ENCODE measurements around the gene NDUFB10.

Gene NDUFB10

GRCh38 chr16:1942047-1942809 lies 17.1 kb upstream of the NDUFB10 start:
- no peaks in the 10 kb centered on the region for H3K27me3 ChIP-seq (replicated peaks in 2 of 5; ENCODE audit: control insufficient read depth in 4 of 5, insufficient read depth in 5 of 5, low read length in 4 of 5)
- ChIA-PET CTCF (interaction anchor here (0.9 to 2.6 kb wide), 2 partner anchors 13 to 18 kb away, joined by 3 to 9 read pairs; no protein-coding TSS in a partner anchor), POLR2A (interaction anchor here (1.2 to 1.9 kb wide), 2 partner anchors 23 to 160 kb away, joined by 3 to 11 read pairs; partner anchors contain the start of genes NUBP2, RPS2 and SPSB3)
- H3K27ac ChIP-seq (ENCODE audit: insufficient read depth in 1 of 2, low read depth in 1 of 2, low read length in 2 of 2, poor library complexity in 1 of 2, severe bottlenecking in 2 of 2): peak overlapping the region in 1 of 2 experiments; percentile 79
- DNase-seq: peak; percentile 60 to 88 (median 87)
- H3K36me3 ChIP-seq (ENCODE audit: control insufficient read depth in 4 of 4, insufficient read depth in 4 of 4, low read length in 3 of 4): peaks cover 7 to 36% (median 25%) of the 10 kb centered on the region in 4 experiments
- WGBS (ENCODE audit: insufficient coverage): 11% methylated on average over 5 of the region's 17 CpGs
- peak overlapping the region; percentile 66 to 85 (median 83) for H3K4me3 ChIP-seq (ENCODE audit: control insufficient read depth in 1 of 7, extremely low read depth in 1 of 7, insufficient read depth in 4 of 7, low read depth in 2 of 7, low read length in 6 of 7)
- H3K9me3 ChIP-seq (ENCODE audit: control extremely low read depth in 1 of 5, control insufficient read depth in 4 of 5, insufficient read depth in 2 of 5, low read depth in 1 of 5, low read length in 4 of 5): no peaks in the 10 kb centered on the region
- H3K4me1 ChIP-seq (ENCODE audit: control extremely low read depth in 1 of 4, control insufficient read depth in 4 of 4, insufficient read depth in 4 of 4, low read length in 3 of 4): peaks cover 3 to 25% (median 19%) of the 10 kb centered on the region in 4 experiments

GRCh38 chr16:1942810-1943726 lies 16.3 kb upstream of the NDUFB10 start, which contains the start of gene MSRB1:
Gene MSRB1 (minus strand): TSS chr16:1943199. CDS start chr16:1943156, 43 bp downstream.
- Histone ChIP-seq H3K4me3 (ENCODE audit: control insufficient read depth in 1 of 7, extremely low read depth in 1 of 7, insufficient read depth in 4 of 7, low read depth in 2 of 7, low read length in 6 of 7) (peak within 1 kb of the TSS; percentile 66 to 85 (median 83)), H3K9me3 (ENCODE audit: control extremely low read depth in 1 of 5, control insufficient read depth in 4 of 5, insufficient read depth in 2 of 5, low read depth in 1 of 5, low read length in 4 of 5) (no peaks in the 10 kb centered on the region), H3K36me3 (ENCODE audit: control insufficient read depth in 4 of 4, insufficient read depth in 4 of 4, low read length in 3 of 4) (peaks cover 5 to 31% (median 22%) of the 10 kb centered on the region in 4 experiments), H3K4me1 (ENCODE audit: control extremely low read depth in 1 of 4, control insufficient read depth in 4 of 4, insufficient read depth in 4 of 4, low read length in 3 of 4) (peaks cover 3 to 25% (median 19%) of the 10 kb centered on the region in 4 experiments), H3K27me3 (replicated peaks in 2 of 5; ENCODE audit: control insufficient read depth in 4 of 5, insufficient read depth in 5 of 5, low read length in 4 of 5) (no peaks in the 10 kb centered on the region), H3K27ac (ENCODE audit: insufficient read depth in 1 of 2, low read depth in 1 of 2, low read length in 2 of 2, poor library complexity in 1 of 2, severe bottlenecking in 2 of 2) (peak within 1 kb of the TSS in 1 of 2 experiments; percentile 79)
- ChIA-PET POLR2A (interaction anchor here (0.5 to 1.9 kb wide), 3 partner anchors 22 to 161 kb away, joined by 3 to 11 read pairs (median 4); partner anchors contain the start of genes NUBP2, RPS2 and SPSB3), CTCF (interaction anchor here (0.7 to 0.9 kb wide), 4 partner anchors 10 to 179 kb away, joined by 3 read pairs; no protein-coding TSS in a partner anchor)
- DNase-seq: peak; percentile 97 to 98 (median 98)
- 2% methylated on average over 31 of the region's 77 CpGs for WGBS (ENCODE audit: insufficient coverage)

- CTCF ChIA-PET: interaction anchor here (0.6 kb wide), 1 partner anchor 12 kb away, joined by 4 read pairs; no protein-coding TSS in a partner anchor
- 100% methylated on average over 10 of the region's 21 CpGs for WGBS (ENCODE audit: insufficient coverage)
- Histone ChIP-seq H3K36me3 (ENCODE audit: control insufficient read depth in 4 of 4, insufficient read depth in 4 of 4, low read length in 3 of 4) (peaks cover 0 to 14% (median 10%) of the 10 kb centered on the region in 4 experiments), H3K4me3 (ENCODE audit: control insufficient read depth in 1 of 7, extremely low read depth in 1 of 7, insufficient read depth in 4 of 7, low read depth in 2 of 7, low read length in 6 of 7) (no peak overlapping the region), H3K4me1 (ENCODE audit: control extremely low read depth in 1 of 4, control insufficient read depth in 4 of 4, insufficient read depth in 4 of 4, low read length in 3 of 4) (peaks cover 3 to 25% (median 19%) of the 10 kb centered on the region in 4 experiments), H3K9me3 (ENCODE audit: control extremely low read depth in 1 of 5, control insufficient read depth in 4 of 5, insufficient read depth in 2 of 5, low read depth in 1 of 5, low read length in 4 of 5) (no peaks in the 10 kb centered on the region), H3K27me3 (replicated peaks in 2 of 5; ENCODE audit: control insufficient read depth in 4 of 5, insufficient read depth in 5 of 5, low read length in 4 of 5) (no peaks in the 10 kb centered on the region), H3K27ac (ENCODE audit: insufficient read depth in 1 of 2, low read depth in 1 of 2, low read length in 2 of 2, poor library complexity in 1 of 2, severe bottlenecking in 2 of 2) (no peak overlapping the region)
- no peak for DNase-seq
- POLR2A ChIA-PET: interaction anchor here (0.8 kb wide), 1 partner anchor 19 kb away, joined by 3 read pairs; no protein-coding TSS in a partner anchor
Observed at GRCh38 chr16:1944612-1945199, 14.6 kb upstream of the NDUFB10 start.

GRCh38 chr16:1945559-1946391 lies 13.6 kb upstream of the NDUFB10 start:
- H3K9me3 ChIP-seq (ENCODE audit: control extremely low read depth in 1 of 5, control insufficient read depth in 4 of 5, insufficient read depth in 2 of 5, low read depth in 1 of 5, low read length in 4 of 5): no peaks in the 10 kb centered on the region
- peaks cover 0 to 5% (median 3%) of the 10 kb centered on the region in 4 experiments for H3K36me3 ChIP-seq (ENCODE audit: control insufficient read depth in 4 of 4, insufficient read depth in 4 of 4, low read length in 3 of 4)
- WGBS (ENCODE audit: insufficient coverage): 96% methylated on average over 15 of the region's 19 CpGs
- no peak overlapping the region for H3K4me3 ChIP-seq (ENCODE audit: control insufficient read depth in 1 of 7, extremely low read depth in 1 of 7, insufficient read depth in 4 of 7, low read depth in 2 of 7, low read length in 6 of 7)
- H3K4me1 ChIP-seq (ENCODE audit: control extremely low read depth in 1 of 4, control insufficient read depth in 4 of 4, insufficient read depth in 4 of 4, low read length in 3 of 4): peaks cover 3 to 25% (median 19%) of the 10 kb centered on the region in 4 experiments
- POLR2A ChIA-PET: no interaction called here
- no peak overlapping the region for H3K27ac ChIP-seq (ENCODE audit: insufficient read depth in 1 of 2, low read depth in 1 of 2, low read length in 2 of 2, poor library complexity in 1 of 2, severe bottlenecking in 2 of 2)
- DNase-seq: no peak
- CTCF ChIA-PET: no interaction called here
- H3K27me3 ChIP-seq (replicated peaks in 2 of 5; ENCODE audit: control insufficient read depth in 4 of 5, insufficient read depth in 5 of 5, low read length in 4 of 5): no peaks in the 10 kb centered on the region

- Histone ChIP-seq H3K27me3 (replicated peaks in 2 of 5; ENCODE audit: control insufficient read depth in 4 of 5, insufficient read depth in 5 of 5, low read length in 4 of 5) (no peaks in the 10 kb centered on the region), H3K9me3 (ENCODE audit: control extremely low read depth in 1 of 5, control insufficient read depth in 4 of 5, insufficient read depth in 2 of 5, low read depth in 1 of 5, low read length in 4 of 5) (no peaks in the 10 kb centered on the region), H3K36me3 (ENCODE audit: control insufficient read depth in 4 of 4, insufficient read depth in 4 of 4, low read length in 3 of 4) (no peaks in the 10 kb centered on the region), H3K4me1 (ENCODE audit: control extremely low read depth in 1 of 4, control insufficient read depth in 4 of 4, insufficient read depth in 4 of 4, low read length in 3 of 4) (peaks cover 3 to 19% (median 14%) of the 10 kb centered on the region in 4 experiments), H3K4me3 (ENCODE audit: control insufficient read depth in 1 of 7, extremely low read depth in 1 of 7, insufficient read depth in 4 of 7, low read depth in 2 of 7, low read length in 6 of 7) (no peak overlapping the region), H3K27ac (ENCODE audit: insufficient read depth in 1 of 2, low read depth in 1 of 2, low read length in 2 of 2, poor library complexity in 1 of 2, severe bottlenecking in 2 of 2) (no peak overlapping the region)
- CTCF ChIA-PET: interaction anchor here (0.6 to 1.0 kb wide), 3 partner anchors 10 to 19 kb away, joined by 3 read pairs; no protein-coding TSS in a partner anchor
- 96% methylated on average over 33 of the region's 38 CpGs for WGBS (ENCODE audit: insufficient coverage)
- POLR2A ChIA-PET: no interaction called here
- DNase-seq: no peak
Observed at GRCh38 chr16:1946495-1947368, 12.6 kb upstream of the NDUFB10 start.
